Prostate gland (tissue), 2 donors: ENCODE results near the gene SLC43A2. TPM values are rescaled to one million over a fixed set of nuclear protein-coding genes. Genes with fewer than 3 reads are reported as not detected.

Experiments
- DNase-seq: peaks from one replicate; pipeline ENCODE4 v3.0.0-alpha.2; 2019; ENCODE audit warnings: low spot score
- H3K27ac ChIP-seq, 2 donors: fragments of 200-600 bp; sonication (generic); 2 replicates each; pipeline ENCODE4 v1.5.1; 2017 to 2019
- H3K27me3 ChIP-seq: fragments of 200-600 bp; sonication (generic); replicated peaks from 2 replicates; pipeline ENCODE4 v1.5.1; 2019; ENCODE audit not compliant: insufficient read depth
- H3K36me3 ChIP-seq, 2 donors: fragments of 200-600 bp; sonication (generic); 1 replicate in 1 of 2; 2 replicates in 1 of 2; pipeline versions ENCODE4 v1.5.1 to v1.8.1; 2017 to 2019
- H3K4me1 ChIP-seq: fragments of 200-600 bp; sonication (generic); replicated peaks from 2 replicates; pipeline ENCODE4 v1.5.1; 2019
- H3K4me3 ChIP-seq, 2 donors: fragments of 200-600 bp; sonication (generic); 2 replicates each; pipeline ENCODE4 v1.5.1; 2017 to 2019
- H3K9me3 ChIP-seq: fragments of 200-600 bp; sonication (generic); 2 replicates; pipeline ENCODE4 v1.5.1; 2017
- POLR2A ChIP-seq: fragments of 450-650 bp; IDR thresholded peaks from one replicate; pipeline ENCODE4 v1.6.1; 2016; ENCODE audit warnings: antibody characterized with exemption, mild to moderate bottlenecking
- POLR2AphosphoS5 ChIP-seq: sonication (generic); formaldehyde crosslinking; IDR thresholded peaks from one replicate; pipeline ENCODE4 v1.6.1; 2017; ENCODE audit warnings: antibody characterized with exemption
- WGBS: methylation state at CpG from one replicate; pipeline ENCODE4 v1.1.5; 2018; 5-methylcytosine and 5-hydroxymethylcytosine counted together
- intact Hi-C: fragments of 100-400 bp; cut with DNase I; formaldehyde crosslinking; loops from one replicate; pipeline ENCODE4 v1.14.2; 2022
- total RNA-seq, 2 donors: library from RNA; depleted of rRNA; stranded (reverse); fragments of >200 nt; gene quantifications; one replicate each; pipeline ENCODE4 v1.1.0, GENCODE V29; 2016
- TF ChIP-seq, protein P1 (sequence below), 4 experiments: fragments of 200-600 bp in 2 of 4; fragments of 450-650 bp in 2 of 4; sonication (generic) in 2 of 4; IDR thresholded peaks; 1 replicate in 3 of 4; 2 replicates in 1 of 4; pipeline ENCODE4 v1.5.1; 2016 to 2019; ENCODE audit warnings: antibody characterized with exemption in 4 of 4, mild to moderate bottlenecking in 2 of 4, moderate library complexity in 2 of 4

Gene SLC43A2
- total RNA-seq, 2 donors from 2014 or later: 11.8 to 14.8 TPM

DNA sequence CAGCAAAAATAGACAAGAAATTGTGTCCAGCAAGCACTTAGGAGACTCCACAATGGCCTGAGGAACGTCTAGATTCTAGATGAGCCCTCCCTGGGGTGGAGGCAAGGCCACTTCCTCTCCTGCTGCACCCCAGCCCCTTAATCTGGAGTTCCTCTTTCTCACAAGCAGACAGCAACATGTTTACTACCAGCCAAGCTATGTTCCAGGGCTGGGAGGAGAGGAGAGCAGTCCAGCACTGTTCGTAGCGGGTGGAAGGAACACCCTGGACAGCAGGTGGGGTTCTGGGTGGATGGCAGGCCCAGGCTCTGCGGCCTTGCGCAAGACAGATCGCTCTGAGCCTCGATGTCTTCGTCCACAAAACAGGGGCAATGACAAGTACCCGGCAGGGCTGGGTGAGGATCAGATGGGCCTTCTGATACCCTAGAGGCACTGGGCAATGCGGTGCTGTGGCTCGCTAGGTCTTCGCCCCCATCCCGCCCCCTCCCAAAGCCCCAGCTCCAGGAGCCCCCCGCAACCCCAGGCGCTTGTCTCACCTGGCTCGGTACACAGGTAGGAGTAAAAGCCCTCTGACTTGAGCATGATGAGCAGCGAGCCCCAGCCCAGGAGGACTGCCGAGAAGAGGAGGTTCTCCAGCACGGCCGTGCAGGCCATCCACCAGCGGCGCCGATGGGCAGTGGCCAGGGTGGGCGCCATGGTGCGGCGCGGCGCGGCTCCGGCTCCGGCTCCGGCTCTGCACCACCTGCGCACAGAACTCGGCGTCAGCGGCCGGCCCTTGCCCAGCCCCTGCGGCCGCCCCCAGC, 1.3 kb downstream of the SLC43A2 start:
- Histone ChIP-seq H3K27ac (peak overlapping the region; percentile 78 to 94), H3K27me3 (no peaks in the 10 kb centered on the region), H3K4me1 (peaks cover 8% of the 10 kb centered on the region), H3K9me3 (no peaks in the 10 kb centered on the region), H3K4me3 (peak overlapping the region; percentile 47 to 83), H3K36me3 (no peaks in the 10 kb centered on the region)
- WGBS: 30% methylated on average over 21 of the region's 39 CpGs
- intact Hi-C loops: loop anchor here (1.0 to 5.0 kb wide), 2 partner anchors 35 to 50 kb away; no protein-coding TSS in a partner anchor
- no peak for DNase-seq
- TF ChIP-seq POLR2A (no peak), POLR2AphosphoS5 (no peak)
- TF ChIP-seq, protein P1, sequence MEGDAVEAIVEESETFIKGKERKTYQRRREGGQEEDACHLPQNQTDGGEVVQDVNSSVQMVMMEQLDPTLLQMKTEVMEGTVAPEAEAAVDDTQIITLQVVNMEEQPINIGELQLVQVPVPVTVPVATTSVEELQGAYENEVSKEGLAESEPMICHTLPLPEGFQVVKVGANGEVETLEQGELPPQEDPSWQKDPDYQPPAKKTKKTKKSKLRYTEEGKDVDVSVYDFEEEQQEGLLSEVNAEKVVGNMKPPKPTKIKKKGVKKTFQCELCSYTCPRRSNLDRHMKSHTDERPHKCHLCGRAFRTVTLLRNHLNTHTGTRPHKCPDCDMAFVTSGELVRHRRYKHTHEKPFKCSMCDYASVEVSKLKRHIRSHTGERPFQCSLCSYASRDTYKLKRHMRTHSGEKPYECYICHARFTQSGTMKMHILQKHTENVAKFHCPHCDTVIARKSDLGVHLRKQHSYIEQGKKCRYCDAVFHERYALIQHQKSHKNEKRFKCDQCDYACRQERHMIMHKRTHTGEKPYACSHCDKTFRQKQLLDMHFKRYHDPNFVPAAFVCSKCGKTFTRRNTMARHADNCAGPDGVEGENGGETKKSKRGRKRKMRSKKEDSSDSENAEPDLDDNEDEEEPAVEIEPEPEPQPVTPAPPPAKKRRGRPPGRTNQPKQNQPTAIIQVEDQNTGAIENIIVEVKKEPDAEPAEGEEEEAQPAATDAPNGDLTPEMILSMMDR (IDR thresholded peaks at IDR 0.05): no peak

DNA sequence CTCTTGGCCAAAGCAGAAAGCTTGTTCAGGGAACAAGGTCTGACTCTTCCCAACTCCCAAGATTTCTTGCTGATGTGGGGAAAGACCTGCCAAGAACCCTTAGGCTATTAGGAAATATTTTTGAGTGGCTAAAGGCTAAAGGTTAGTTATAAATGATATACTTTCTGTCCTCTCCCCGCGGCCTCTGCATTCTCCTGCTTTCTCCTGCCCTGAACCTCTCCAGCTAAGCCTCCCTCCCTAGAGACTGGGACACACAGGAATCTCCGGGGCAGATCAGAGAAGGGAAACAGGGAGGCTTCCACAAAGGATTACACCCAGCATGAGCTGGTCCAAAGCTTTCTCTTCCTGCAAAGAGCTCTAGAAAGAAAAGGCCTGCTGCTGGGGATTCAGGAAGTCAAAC, 2.3 kb downstream of the SLC43A2 start:
- Histone ChIP-seq H3K27ac (no peak overlapping the region), H3K36me3 (no peaks in the 10 kb centered on the region), H3K9me3 (no peaks in the 10 kb centered on the region), H3K4me1 (peaks cover 8% of the 10 kb centered on the region), H3K27me3 (no peaks in the 10 kb centered on the region), H3K4me3 (no peak overlapping the region)
- intact Hi-C loops: loop anchor here (5.0 kb wide), 1 partner anchor 34 kb away; no protein-coding TSS in a partner anchor
- 57% methylated on average over 3 of the region's 3 CpGs for WGBS
- no peak for DNase-seq
- TF ChIP-seq, protein P1 (IDR thresholded peaks at IDR 0.05): no peak
- TF ChIP-seq POLR2A: no peak
- TF ChIP-seq POLR2AphosphoS5: no peak

DNA sequence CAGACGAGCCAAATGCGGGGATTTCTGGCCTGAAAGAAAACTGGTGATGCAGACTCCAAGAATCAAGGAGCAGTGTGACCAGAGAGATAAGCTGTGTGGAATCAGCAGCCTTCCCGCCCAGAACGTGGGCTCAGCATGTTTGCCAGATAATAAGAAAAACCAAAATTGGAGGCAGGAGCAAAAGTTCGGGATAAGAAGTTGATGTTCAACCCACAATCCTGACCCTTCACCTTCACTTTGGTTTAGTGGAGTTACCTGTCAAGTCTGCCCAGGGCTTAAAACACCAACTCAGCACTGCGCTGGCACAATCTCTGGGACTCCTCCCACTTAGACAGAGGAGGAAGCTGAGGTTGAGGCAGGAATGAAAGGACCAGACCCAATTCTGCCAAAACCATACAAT, 3.1 kb downstream of the SLC43A2 start:
- no peaks in the 10 kb centered on the region for H3K27me3 ChIP-seq
- H3K9me3 ChIP-seq: no peaks in the 10 kb centered on the region
- TF ChIP-seq POLR2A (no peak), POLR2AphosphoS5 (no peak)
- TF ChIP-seq, protein P1 (IDR thresholded peaks at IDR 0.05): no peak
- no peaks in the 10 kb centered on the region for H3K36me3 ChIP-seq
- H3K4me3 ChIP-seq: no peak overlapping the region
- 92% methylated on average over 6 of the region's 6 CpGs for WGBS
- intact Hi-C loops: loop anchor here (5.0 kb wide), 1 partner anchor 33 kb away; no protein-coding TSS in a partner anchor
- DNase-seq: no peak
- H3K4me1 ChIP-seq: peaks cover 8% of the 10 kb centered on the region
- H3K27ac ChIP-seq: no peak overlapping the region

DNA sequence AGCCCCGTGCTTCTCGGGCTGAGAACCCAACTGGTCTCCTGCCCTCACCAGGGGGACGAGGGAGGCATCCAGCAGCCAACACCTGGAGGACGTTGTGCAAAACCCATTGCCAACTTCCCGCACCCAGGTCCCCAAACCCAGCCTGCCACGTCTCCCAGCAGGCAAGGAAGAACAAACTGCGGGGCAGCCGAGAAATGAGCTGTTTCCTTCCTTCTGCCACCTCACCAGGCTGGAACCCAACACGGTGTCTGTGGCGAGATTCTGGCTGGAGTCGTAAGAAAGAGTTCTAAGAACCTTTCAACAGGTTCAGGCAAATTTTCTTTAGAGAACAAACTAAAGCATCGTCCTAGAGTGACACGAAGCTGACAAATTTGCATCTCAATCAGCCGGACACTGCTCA, 3.6 kb downstream of the SLC43A2 start:
- Histone ChIP-seq H3K36me3 (no peaks in the 10 kb centered on the region), H3K27me3 (no peaks in the 10 kb centered on the region), H3K27ac (no peak overlapping the region), H3K9me3 (no peaks in the 10 kb centered on the region), H3K4me3 (no peak overlapping the region), H3K4me1 (peaks cover 8% of the 10 kb centered on the region)
- 86% methylated on average over 14 of the region's 14 CpGs for WGBS
- intact Hi-C loops: loop anchor here (5.0 kb wide), 1 partner anchor 33 kb away; no protein-coding TSS in a partner anchor
- DNase-seq: no peak
- no peak for TF ChIP-seq POLR2AphosphoS5

DNA sequence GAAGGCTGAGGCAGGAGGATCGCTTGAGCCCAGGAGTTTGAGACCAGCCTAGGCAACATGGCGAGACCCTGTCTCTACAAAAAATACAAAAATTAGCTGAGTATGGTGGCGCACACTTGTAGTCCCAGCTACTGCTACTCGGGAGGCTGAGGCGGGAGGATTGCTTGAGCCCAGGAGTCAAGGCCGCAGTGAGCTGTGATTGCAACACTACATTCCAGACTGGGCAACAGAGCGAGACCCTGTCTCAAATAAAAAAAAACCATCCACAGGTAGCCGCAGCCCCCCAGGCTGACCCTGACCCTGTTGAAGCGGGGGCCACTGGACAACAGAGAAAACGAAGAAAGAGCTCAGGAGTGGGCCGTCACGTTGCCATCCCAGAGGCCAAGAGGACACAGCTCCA, 4.0 kb downstream of the SLC43A2 start:
- Histone ChIP-seq H3K36me3 (no peaks in the 10 kb centered on the region), H3K27ac (no peak overlapping the region), H3K9me3 (no peaks in the 10 kb centered on the region), H3K4me3 (no peak overlapping the region), H3K4me1 (peaks cover 4% of the 10 kb centered on the region), H3K27me3 (no peaks in the 10 kb centered on the region)
- 87% methylated on average over 12 of the region's 12 CpGs for WGBS
- intact Hi-C loops: loop anchor here (5.0 kb wide), 1 partner anchor 32 kb away; no protein-coding TSS in a partner anchor
- TF ChIP-seq POLR2A (no peak), POLR2AphosphoS5 (no peak)
- TF ChIP-seq, protein P1 (IDR thresholded peaks at IDR 0.05): no peak
- no peak for DNase-seq
